GM21423 (cell line): ENCODE results near the gene ZNF594.
"Not testable (repeated sequence)": the region's sequence is repeated elsewhere in the genome, so short reads cannot be mapped to it uniquely, and the experiment has no call there.

Source experiments
- ATAC-seq: cut with Tn5 transposase; IDR thresholded peaks from one replicate; pipeline ENCODE4 v1.9.1; 2021; ENCODE audit warnings: mild to moderate bottlenecking, moderate library complexity; ENCODE audit not compliant: unreplicated experiment

The ZNF594 gene

GRCh38 chr17:5191541-5192417, at the start of gene ZNF594:
ZNF594 (minus strand) TSS chr17:5191868; CDS start chr17:5184256, 7,612 bp downstream.
- ATAC-seq, result peak; percentile 96

- not testable (repeated sequence) for ATAC-seq
Measured at GRCh38 chr17:5239769-5240168, 48.1 kb upstream of the ZNF594 start.

GRCh38 chr17:5238333-5238732, 46.7 kb upstream of the ZNF594 start:
- ATAC-seq, result no peak

- no peak for ATAC-seq
Measured at GRCh38 chr17:5237541-5238016, 45.9 kb upstream of the ZNF594 start.

- no peak for ATAC-seq
Measured at GRCh38 chr17:5236938-5237540, 45.4 kb upstream of the ZNF594 start.

GRCh38 chr17:5234645-5235576, 43.2 kb upstream of the ZNF594 start, which contains the start of gene SCIMP:
SCIMP (minus strand) TSS chr17:5234860; CDS start chr17:5234755, 105 bp downstream.
- ATAC-seq, result peak; percentile 74

GRCh38 chr17:5233492-5233891, 41.8 kb upstream of the ZNF594 start:
- ATAC-seq, result not testable (repeated sequence)

GRCh38 chr17:5226940-5227878, 35.5 kb upstream of the ZNF594 start:
- ATAC-seq, result peak; percentile 40

GRCh38 chr17:5225668-5226457, 34.2 kb upstream of the ZNF594 start:
- peak; percentile 42 for ATAC-seq

GRCh38 chr17:5221912-5222311, 30.2 kb upstream of the ZNF594 start:
- not testable (repeated sequence) for ATAC-seq

GRCh38 chr17:5220074-5220473, 28.4 kb upstream of the ZNF594 start:
- no peak for ATAC-seq

GRCh38 chr17:5219536-5219935, 27.9 kb upstream of the ZNF594 start:
- no peak for ATAC-seq

GRCh38 chr17:5217562-5217961, 25.9 kb upstream of the ZNF594 start:
- ATAC-seq, result not testable (repeated sequence)

- no peak for ATAC-seq
Measured at GRCh38 chr17:5211458-5211857, 19.8 kb upstream of the ZNF594 start.

GRCh38 chr17:5210614-5211252, 19.1 kb upstream of the ZNF594 start:
- no peak for ATAC-seq

GRCh38 chr17:5210091-5210490, 18.4 kb upstream of the ZNF594 start:
- ATAC-seq, result no peak

GRCh38 chr17:5209396-5209795, 17.7 kb upstream of the ZNF594 start:
- ATAC-seq, result no peak

GRCh38 chr17:5203908-5204294, 12.2 kb upstream of the ZNF594 start:
- no peak for ATAC-seq
